Suppressor macrophage treated with lipopolysaccharide for 4 hours (primary cell): ENCODE data around the gene SLC25A27.

Experiments used
- DNase-seq: peaks from one replicate; pipeline ENCODE4 v3.0.0-alpha.2; 2020

The SLC25A27 gene

GRCh38 chr6:46651816-46652215, 959 bp upstream of the SLC25A27 start:
- DNase-seq, result no peak

- no peak for DNase-seq
Observed at GRCh38 chr6:46652232-46652602, 558 bp upstream of the SLC25A27 start.

- DNase-seq, result peak; percentile 30
Observed at GRCh38 chr6:46653439-46654195, 842 bp downstream of the SLC25A27 start.

GRCh38 chr6:46655803-46656202, 3.0 kb downstream of the SLC25A27 start:
- peak; percentile 3 for DNase-seq

- no peak for DNase-seq
Observed at GRCh38 chr6:46657642-46658041, 4.9 kb downstream of the SLC25A27 start.

- no peak for DNase-seq
Observed at GRCh38 chr6:46661483-46661882, 8.7 kb downstream of the SLC25A27 start.

- DNase-seq, result no peak
Observed at GRCh38 chr6:46667377-46667776, 14.6 kb downstream of the SLC25A27 start.

- no peak for DNase-seq
Observed at GRCh38 chr6:46674410-46674809, 21.6 kb downstream of the SLC25A27 start.

- no peak for DNase-seq
Observed at GRCh38 chr6:46676604-46677313, 24.0 kb downstream of the SLC25A27 start.

GRCh38 chr6:46677314-46677654, 24.5 kb downstream of the SLC25A27 start:
- no peak for DNase-seq

GRCh38 chr6:46684771-46685170, 32.0 kb downstream of the SLC25A27 start:
- DNase-seq, result no peak

- no peak for DNase-seq
Observed at GRCh38 chr6:46687619-46688097, 34.9 kb downstream of the SLC25A27 start, which contains the start of gene TDRD6. TSS of gene TDRD6 (plus strand) at chr6:46687885. CDS start at chr6:46688129, 244 bp downstream.

GRCh38 chr6:46688117-46688965, 35.6 kb downstream of the SLC25A27 start:
- DNase-seq, result no peak

- no peak for DNase-seq
Observed at GRCh38 chr6:46688966-46689335, 36.2 kb downstream of the SLC25A27 start.

- DNase-seq, result no peak
Observed at GRCh38 chr6:46689657-46690056, 36.9 kb downstream of the SLC25A27 start.

GRCh38 chr6:46690141-46690755, 37.5 kb downstream of the SLC25A27 start:
- DNase-seq, result no peak

- no peak for DNase-seq
Observed at GRCh38 chr6:46690911-46691451, 38.2 kb downstream of the SLC25A27 start.

- no peak for DNase-seq
Observed at GRCh38 chr6:46699970-46700369, 47.2 kb downstream of the SLC25A27 start.

- peak; percentile 70 for DNase-seq
Observed at GRCh38 chr6:46704562-46704961, 51.8 kb downstream of the SLC25A27 start.

- DNase-seq, result no peak
Observed at GRCh38 chr6:46706464-46706863, 53.7 kb downstream of the SLC25A27 start.

- peak; percentile 43 for DNase-seq
Observed at GRCh38 chr6:46711491-46711890, 58.7 kb downstream of the SLC25A27 start.

- peak; percentile 91 for DNase-seq
Observed at GRCh38 chr6:46715141-46715540, 62.4 kb downstream of the SLC25A27 start.

- DNase-seq, result no peak
Observed at GRCh38 chr6:46719099-46719498, 66.3 kb downstream of the SLC25A27 start.
